Stimulated activated naive CD8-positive, alpha-beta T cell treated with anti-CD3 and anti-CD28 coated beads, Interleukin-15, Interleukin-2, amounts not matched to agents 100 ng/mL and 50 ng/mL, for 24 hours (primary cell): Measurements from ENCODE around the gene CIAO3.
"Not testable (repeated sequence)": the region's sequence is repeated elsewhere in the genome, so short reads cannot be mapped to it uniquely, and the experiment has no call there.

Source experiments
- H3K27ac Mint-ChIP-seq: one replicate; pipeline ENCODE4 v1.8.0; 2021; ENCODE audit warnings: mild to moderate bottlenecking, mixed read lengths
- H3K27me3 Mint-ChIP-seq: one replicate; pipeline ENCODE4 v1.8.0; 2021; ENCODE audit warnings: mixed read lengths
- H3K36me3 Mint-ChIP-seq: one replicate; pipeline ENCODE4 v1.8.0; 2021; ENCODE audit warnings: low read depth, mixed read lengths
- H3K4me1 Mint-ChIP-seq: one replicate; pipeline ENCODE4 v1.8.0; 2021; ENCODE audit warnings: low read depth, mixed read lengths
- H3K4me3 Mint-ChIP-seq: one replicate; pipeline ENCODE4 v1.8.0; 2021; ENCODE audit warnings: mild to moderate bottlenecking, mixed read lengths
- H3K9me3 Mint-ChIP-seq: one replicate; pipeline ENCODE4 v1.8.0; 2021; ENCODE audit warnings: mixed read lengths

Gene CIAO3

DNA sequence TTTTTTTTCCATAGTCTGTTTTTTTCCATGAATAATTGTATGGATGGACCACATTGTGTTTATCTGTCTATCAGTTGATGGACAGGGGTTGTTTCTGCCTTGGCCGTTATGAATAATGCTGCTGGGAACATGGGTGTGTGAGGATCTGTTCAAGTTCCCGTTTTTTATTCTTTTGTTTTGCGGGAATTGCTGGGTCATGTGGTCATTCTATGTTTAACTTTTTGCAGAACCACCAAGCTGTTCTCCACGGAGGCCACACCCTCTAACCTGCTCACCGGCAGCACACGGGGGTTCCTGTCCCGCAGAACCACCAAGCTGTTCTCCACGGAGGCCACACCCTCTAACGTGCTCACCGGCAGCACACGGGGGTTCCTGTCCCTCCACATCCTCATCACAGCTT is 13.9 kb upstream of the CIAO3 start:
- H3K4me3 Mint-ChIP-seq = no peak overlapping the region
- no peaks in the 10 kb centered on the region for H3K36me3 Mint-ChIP-seq
- no peaks in the 10 kb centered on the region for H3K4me1 Mint-ChIP-seq
- peaks cover 5% of the 10 kb centered on the region for H3K27me3 Mint-ChIP-seq
- no peak overlapping the region for H3K27ac Mint-ChIP-seq
- no peaks in the 10 kb centered on the region for H3K9me3 Mint-ChIP-seq

DNA sequence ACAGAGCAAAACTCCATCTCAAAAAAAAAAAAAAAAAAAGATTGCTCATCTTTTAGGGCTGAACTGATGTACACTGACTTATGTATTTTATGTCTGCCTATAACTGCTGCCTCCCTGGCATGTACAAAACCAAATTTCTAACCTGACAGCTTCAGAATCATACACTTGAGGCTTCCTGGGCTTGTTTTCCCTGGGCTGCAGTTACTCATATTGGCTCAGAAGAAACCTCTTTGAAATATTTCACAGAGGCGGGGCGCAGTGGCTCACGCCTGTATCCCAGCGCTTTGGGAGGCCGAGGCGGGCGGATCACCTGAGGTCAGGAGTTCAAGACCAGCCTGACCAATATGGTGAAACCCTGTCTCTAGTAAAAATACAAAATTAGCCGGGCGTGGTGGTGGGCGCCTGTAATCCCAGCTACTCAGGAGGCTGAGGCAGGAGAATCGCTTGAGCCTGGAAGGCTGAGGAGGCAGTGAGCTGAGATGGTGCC is 13.4 kb upstream of the CIAO3 start:
- H3K27ac Mint-ChIP-seq, H3K27me3 Mint-ChIP-seq, H3K4me3 Mint-ChIP-seq, H3K36me3 Mint-ChIP-seq, H3K9me3 Mint-ChIP-seq, H3K4me1 Mint-ChIP-seq: not testable (repeated sequence)

GRCh38 chr16:752007-752312 is 11.2 kb upstream of the CIAO3 start:
- Mint-ChIP-seq H3K4me3 (no peak overlapping the region), H3K27ac (no peak overlapping the region), H3K4me1 (no peaks in the 10 kb centered on the region), H3K27me3 (no peaks in the 10 kb centered on the region), H3K36me3 (no peaks in the 10 kb centered on the region), H3K9me3 (no peaks in the 10 kb centered on the region)

GRCh38 chr16:751152-752006 is 10.6 kb upstream of the CIAO3 start:
- H3K4me3 Mint-ChIP-seq = no peak overlapping the region
- no peaks in the 10 kb centered on the region for H3K36me3 Mint-ChIP-seq
- no peaks in the 10 kb centered on the region for H3K4me1 Mint-ChIP-seq
- H3K9me3 Mint-ChIP-seq = no peaks in the 10 kb centered on the region
- no peaks in the 10 kb centered on the region for H3K27me3 Mint-ChIP-seq
- H3K27ac Mint-ChIP-seq = no peak overlapping the region

- no peak overlapping the region for H3K4me3 Mint-ChIP-seq
These were observed 9.7 kb upstream of the CIAO3 start for GRCh38 chr16:750485-750884.

GRCh38 chr16:749010-749409 is 8.2 kb upstream of the CIAO3 start:
- Mint-ChIP-seq H3K4me1 (no peaks in the 10 kb centered on the region), H3K4me3 (no peak overlapping the region), H3K27me3 (no peaks in the 10 kb centered on the region), H3K9me3 (no peaks in the 10 kb centered on the region), H3K27ac (no peak overlapping the region), H3K36me3 (no peaks in the 10 kb centered on the region)

More at GRCh38 chr16:750485-750884, 9.7 kb upstream of the CIAO3 start:
- Mint-ChIP-seq H3K4me1 (no peaks in the 10 kb centered on the region), H3K27ac (no peak overlapping the region), H3K27me3 (no peaks in the 10 kb centered on the region), H3K9me3 (no peaks in the 10 kb centered on the region), H3K36me3 (no peaks in the 10 kb centered on the region)

GRCh38 chr16:747978-748746 is 7.4 kb upstream of the CIAO3 start:
- H3K36me3 Mint-ChIP-seq = no peaks in the 10 kb centered on the region
- no peaks in the 10 kb centered on the region for H3K27me3 Mint-ChIP-seq
- H3K9me3 Mint-ChIP-seq = no peaks in the 10 kb centered on the region
- no peak overlapping the region for H3K27ac Mint-ChIP-seq
- no peaks in the 10 kb centered on the region for H3K4me1 Mint-ChIP-seq
- no peak overlapping the region for H3K4me3 Mint-ChIP-seq

DNA sequence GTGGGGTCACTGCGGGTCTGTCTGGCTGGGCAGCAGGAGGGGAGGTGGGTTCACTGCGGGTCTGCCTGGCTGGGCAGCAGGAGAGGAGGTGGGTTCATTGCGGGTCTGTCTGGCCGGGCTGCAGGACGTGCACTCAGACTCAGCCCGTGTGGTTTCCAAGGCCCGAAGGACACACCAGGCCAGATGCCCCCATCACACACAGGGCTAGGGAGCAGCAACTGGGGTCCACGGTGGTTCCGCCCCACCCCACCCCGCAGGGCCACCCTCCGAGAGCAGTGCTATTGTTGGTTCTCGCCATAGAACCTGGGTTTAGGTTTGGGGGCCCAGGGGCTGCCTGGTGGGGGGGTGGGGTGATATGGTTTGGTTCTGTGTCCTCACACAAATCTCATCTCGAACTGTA is 5.8 kb upstream of the CIAO3 start:
- Mint-ChIP-seq H3K36me3 (no peaks in the 10 kb centered on the region), H3K27ac (no peak overlapping the region), H3K9me3 (no peaks in the 10 kb centered on the region), H3K4me3 (no peak overlapping the region), H3K27me3 (no peaks in the 10 kb centered on the region), H3K4me1 (no peaks in the 10 kb centered on the region)

DNA sequence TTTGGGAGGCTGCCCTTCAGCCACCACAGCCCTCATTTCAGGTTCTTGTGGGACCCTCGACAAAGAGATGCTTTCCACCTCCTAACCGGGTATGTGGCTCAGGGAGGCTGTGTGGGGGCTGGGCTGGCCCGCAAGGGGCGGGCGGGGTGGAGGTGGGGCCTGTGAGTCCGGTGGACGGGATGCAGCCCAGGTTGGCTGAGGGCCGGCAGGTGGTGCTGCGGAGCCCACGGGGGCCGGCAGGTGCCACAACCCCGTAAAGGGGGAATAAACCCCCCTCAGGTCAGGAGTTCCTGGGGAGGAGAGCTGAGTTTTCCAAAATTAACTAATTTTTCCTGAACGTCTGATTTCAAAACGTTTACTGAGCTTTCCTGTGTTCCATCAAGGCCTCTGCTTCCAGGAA is 4.9 kb upstream of the CIAO3 start:
- H3K36me3 Mint-ChIP-seq = no peaks in the 10 kb centered on the region
- H3K4me1 Mint-ChIP-seq = no peaks in the 10 kb centered on the region
- no peak overlapping the region for H3K4me3 Mint-ChIP-seq
- no peaks in the 10 kb centered on the region for H3K9me3 Mint-ChIP-seq
- no peaks in the 10 kb centered on the region for H3K27me3 Mint-ChIP-seq
- H3K27ac Mint-ChIP-seq = no peak overlapping the region

DNA sequence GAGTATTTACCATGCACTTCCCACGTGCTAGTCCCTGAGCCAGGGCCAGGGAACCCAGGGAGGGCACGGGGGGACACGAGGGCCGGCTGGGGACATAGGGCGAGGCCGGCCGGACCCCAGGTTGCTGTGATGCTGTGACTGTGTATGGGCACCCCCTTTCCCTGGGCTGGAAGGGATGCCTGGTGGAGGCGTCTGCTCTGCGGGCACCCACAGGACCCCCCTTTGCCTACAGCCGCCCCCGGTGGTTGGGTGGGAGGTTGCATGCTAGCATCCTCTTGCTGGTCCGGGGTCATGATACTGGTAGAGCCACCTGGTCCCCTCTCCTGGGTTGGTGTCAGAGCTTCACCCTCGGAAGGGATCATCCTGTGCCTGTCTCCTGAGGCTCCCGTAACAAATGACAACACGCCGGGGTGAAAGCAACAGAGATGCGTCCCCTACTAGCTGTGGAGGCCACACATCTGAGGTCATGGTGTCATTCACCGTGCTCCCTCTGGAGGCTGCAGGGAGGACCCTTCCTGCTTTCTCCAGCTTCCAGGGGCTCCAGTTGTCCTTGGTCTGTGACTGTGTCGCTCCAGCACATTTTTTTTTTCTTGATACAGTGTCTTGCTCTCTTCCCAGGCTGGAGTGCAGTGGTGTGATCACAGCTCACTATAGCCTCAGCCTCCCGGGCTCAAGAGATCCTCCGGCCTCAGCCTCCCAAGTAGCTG is 3.1 kb upstream of the CIAO3 start:
- Mint-ChIP-seq H3K9me3 (no peaks in the 10 kb centered on the region), H3K27ac (no peak overlapping the region), H3K4me3 (no peak overlapping the region), H3K27me3 (no peaks in the 10 kb centered on the region), H3K4me1 (peaks cover 10% of the 10 kb centered on the region), H3K36me3 (no peaks in the 10 kb centered on the region)

GRCh38 chr16:742894-743293 is 2.1 kb upstream of the CIAO3 start:
- H3K36me3 Mint-ChIP-seq, H3K27ac Mint-ChIP-seq, H3K9me3 Mint-ChIP-seq, H3K4me3 Mint-ChIP-seq, H3K27me3 Mint-ChIP-seq: not testable (repeated sequence)
- peaks cover 12% of the 10 kb centered on the region for H3K4me1 Mint-ChIP-seq

DNA sequence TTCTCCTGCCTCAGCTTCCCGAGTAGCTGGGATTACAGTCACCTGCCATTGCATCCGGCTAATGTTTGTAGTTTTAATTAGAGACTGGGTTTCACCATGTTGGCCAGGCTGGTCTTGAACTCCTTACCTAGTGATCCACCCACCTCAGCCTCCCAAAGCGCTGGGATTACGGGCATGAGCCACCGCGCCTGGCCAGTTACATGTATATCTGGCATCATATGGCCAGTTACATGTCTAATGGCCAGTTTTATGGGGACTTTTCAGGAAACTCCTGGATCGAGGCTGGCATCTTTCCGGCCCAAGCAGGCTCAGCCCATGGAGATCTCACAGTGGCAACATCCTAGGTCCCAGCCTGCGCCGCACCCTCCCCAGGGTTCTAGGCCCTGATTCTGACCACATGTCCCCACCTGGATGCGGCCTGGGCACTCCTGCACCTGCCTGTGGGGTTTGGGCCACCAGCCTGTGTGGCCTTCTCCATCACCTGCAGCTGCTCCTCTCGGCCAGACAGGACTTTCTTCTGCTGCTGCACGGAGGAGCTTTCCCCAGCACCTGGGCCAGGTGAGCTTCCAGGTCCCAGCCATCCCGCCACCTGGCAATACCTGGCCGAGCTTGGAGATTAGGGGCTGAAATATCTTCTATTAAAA is 1.3 kb upstream of the CIAO3 start:
- H3K36me3 Mint-ChIP-seq = peaks cover 7% of the 10 kb centered on the region
- no peaks in the 10 kb centered on the region for H3K27me3 Mint-ChIP-seq
- H3K4me1 Mint-ChIP-seq = peaks cover 16% of the 10 kb centered on the region

GRCh38 chr16:740459-740763 is 386 bp downstream of the CIAO3 start:
- Mint-ChIP-seq H3K27me3 (no peaks in the 10 kb centered on the region), H3K4me3 (peak overlapping the region; percentile 81), H3K36me3 (peaks cover 15% of the 10 kb centered on the region), H3K4me1 (peaks cover 27% of the 10 kb centered on the region), H3K9me3 (no peaks in the 10 kb centered on the region), H3K27ac (peak overlapping the region; percentile 74)

More for the DNA sequence above, 1.3 kb upstream of the CIAO3 start:
- peak overlapping the region; percentile 80 for H3K4me3 Mint-ChIP-seq
- no peak overlapping the region for H3K27ac Mint-ChIP-seq
- no peaks in the 10 kb centered on the region for H3K9me3 Mint-ChIP-seq

DNA sequence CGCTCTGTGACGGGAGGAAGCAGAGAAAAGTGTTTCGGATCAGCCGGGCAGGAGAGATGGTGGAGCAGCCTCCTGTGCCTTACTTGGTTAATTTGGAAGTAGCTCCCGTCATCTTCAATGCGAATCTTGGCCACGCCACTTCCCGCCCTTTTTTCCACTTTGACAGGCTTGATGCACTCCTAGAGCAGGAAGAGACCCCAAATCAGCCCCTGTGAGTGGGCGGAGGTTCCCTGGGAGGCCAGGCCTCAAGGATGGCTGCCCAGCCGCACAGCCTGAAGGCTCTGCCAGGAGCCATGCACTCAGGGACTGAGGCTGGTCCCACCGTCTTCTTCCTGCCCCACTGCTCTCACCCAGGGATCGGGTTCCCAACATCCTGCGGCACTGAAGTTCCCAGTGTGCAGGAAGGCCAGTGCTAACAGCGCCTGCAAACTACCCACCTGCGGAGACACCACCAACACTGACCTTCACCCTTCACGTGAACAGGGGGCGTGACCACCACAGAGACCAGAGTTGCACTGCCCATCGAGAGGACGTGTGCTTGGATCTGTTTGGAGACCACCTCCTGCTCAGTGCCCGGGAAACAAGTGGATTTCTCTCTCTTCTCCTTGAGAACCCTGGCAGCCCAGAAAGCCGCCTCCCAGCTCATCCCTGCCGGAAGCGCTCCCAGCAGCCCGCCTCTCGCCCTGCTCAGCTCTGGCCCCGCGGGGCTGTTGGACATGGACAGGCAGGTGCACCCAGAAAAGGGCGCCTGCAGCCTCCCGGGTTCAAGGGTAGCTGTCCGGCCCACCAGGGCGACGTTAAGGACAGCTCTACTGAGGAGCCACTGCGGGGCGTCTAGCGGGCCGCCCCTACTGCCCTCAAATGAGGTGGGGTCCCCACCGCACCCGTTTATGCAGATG is 988 bp downstream of the CIAO3 start:
- H3K27ac Mint-ChIP-seq = peak overlapping the region; percentile 74
- H3K4me1 Mint-ChIP-seq = peaks cover 30% of the 10 kb centered on the region
- H3K9me3 Mint-ChIP-seq = no peaks in the 10 kb centered on the region
- H3K27me3 Mint-ChIP-seq = no peaks in the 10 kb centered on the region
- peak overlapping the region; percentile 81 for H3K4me3 Mint-ChIP-seq
- peaks cover 19% of the 10 kb centered on the region for H3K36me3 Mint-ChIP-seq
